Astrocyte of the spinal cord (primary cell): ENCODE measurements around the gene ANKRD13B.

ENCODE experiments used
- DNase-seq: peaks from one replicate; pipeline ENCODE4 v3.0.0; 2011; ENCODE audit warnings: low read depth, low spot score
- H3K4me3 ChIP-seq: 2 replicates; pipeline ENCODE4 v1.5.1; 2011; ENCODE audit warnings: low read depth, mild to moderate bottlenecking, low read length, moderate library complexity
- CTCF ChIP-seq: IDR thresholded peaks from 2 replicates; pipeline ENCODE4 v1.5.1; 2012; ENCODE audit warnings: low read depth, mild to moderate bottlenecking, low read length, inconsistent platforms
- in situ Hi-C: cut with HindIII; loops from 2 replicates; pipeline ENCODE4 v1.10.0; 2017; ENCODE audit warnings: low sequenced_read_pairs

ANKRD13B gene

GRCh38 chr17:29590411-29591145 is 2.4 kb upstream of the ANKRD13B start:
- no peak for TF ChIP-seq CTCF
- DNase-seq, result peak; percentile 53
- peak overlapping the region; percentile 34 for H3K4me3 ChIP-seq
- in situ Hi-C loops, result no loop called here

- in situ Hi-C loops, result no loop called here
- TF ChIP-seq CTCF, result no peak
- no peak for DNase-seq
- H3K4me3 ChIP-seq, result peak overlapping the region; percentile 34
These were observed 1.7 kb upstream of the ANKRD13B start for GRCh38 chr17:29591146-29591736.

- in situ Hi-C loops, result no loop called here
- TF ChIP-seq CTCF, result peak; percentile 98
- peak; percentile 87 for DNase-seq
- H3K4me3 ChIP-seq, result peak overlapping the region; percentile 34
These were observed 959 bp upstream of the ANKRD13B start for GRCh38 chr17:29591737-29592608.

GRCh38 chr17:29593591-29594518 is 923 bp downstream of the ANKRD13B start:
- in situ Hi-C loops, result no loop called here
- peak; percentile 22 for DNase-seq
- TF ChIP-seq CTCF, result peak; percentile 29
- peak overlapping the region; percentile 54 for H3K4me3 ChIP-seq

- TF ChIP-seq CTCF, result no peak
- H3K4me3 ChIP-seq, result no peak overlapping the region
- no peak for DNase-seq
- in situ Hi-C loops, result no loop called here
These were observed 1.7 kb downstream of the ANKRD13B start for GRCh38 chr17:29594519-29595090.
